GM19099 (cell line): Measurements from ENCODE around the gene PRSS50.

Source experiments
- POLR2A ChIP-seq: IDR thresholded peaks from 3 replicates; pipeline ENCODE4 v1.6.1; 2011; ENCODE audit warnings: low read depth; ENCODE audit not compliant: insufficient read length; ENCODE audit errors: extremely low read depth

The PRSS50 gene

DNA sequence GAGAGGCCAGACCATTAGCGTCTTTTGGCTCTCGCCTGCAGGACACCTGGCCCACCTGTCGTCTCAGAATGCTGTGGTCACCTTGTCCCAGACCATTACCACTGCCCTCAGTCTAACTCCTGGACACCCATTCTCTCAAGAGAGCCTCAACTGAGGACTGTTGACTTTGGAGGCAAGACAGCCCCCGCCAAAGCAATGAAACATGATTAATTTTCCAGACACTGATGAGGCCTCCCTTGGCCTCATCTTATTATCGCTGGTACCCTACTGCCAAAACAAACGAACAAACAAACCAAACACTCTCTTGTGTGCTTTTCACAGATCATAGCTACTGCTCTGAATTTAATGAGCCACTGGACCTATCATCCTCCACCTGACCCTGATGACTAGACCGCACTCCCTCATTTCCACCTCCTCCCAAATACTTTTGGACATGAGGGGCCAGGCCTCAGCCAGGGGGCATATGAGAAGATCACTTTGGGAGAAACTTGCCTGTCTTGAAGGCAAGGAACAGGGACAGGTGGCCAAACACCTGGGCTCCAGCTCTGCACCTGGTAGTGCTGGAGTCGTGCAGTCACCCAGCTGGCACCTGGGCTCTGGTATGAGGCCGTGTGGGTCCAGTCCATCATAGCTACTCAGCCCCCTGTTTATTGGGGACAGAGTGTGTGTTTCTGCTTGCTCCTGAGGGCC is 51.8 kb downstream of the PRSS50 start:
- no peak for TF ChIP-seq POLR2A

DNA sequence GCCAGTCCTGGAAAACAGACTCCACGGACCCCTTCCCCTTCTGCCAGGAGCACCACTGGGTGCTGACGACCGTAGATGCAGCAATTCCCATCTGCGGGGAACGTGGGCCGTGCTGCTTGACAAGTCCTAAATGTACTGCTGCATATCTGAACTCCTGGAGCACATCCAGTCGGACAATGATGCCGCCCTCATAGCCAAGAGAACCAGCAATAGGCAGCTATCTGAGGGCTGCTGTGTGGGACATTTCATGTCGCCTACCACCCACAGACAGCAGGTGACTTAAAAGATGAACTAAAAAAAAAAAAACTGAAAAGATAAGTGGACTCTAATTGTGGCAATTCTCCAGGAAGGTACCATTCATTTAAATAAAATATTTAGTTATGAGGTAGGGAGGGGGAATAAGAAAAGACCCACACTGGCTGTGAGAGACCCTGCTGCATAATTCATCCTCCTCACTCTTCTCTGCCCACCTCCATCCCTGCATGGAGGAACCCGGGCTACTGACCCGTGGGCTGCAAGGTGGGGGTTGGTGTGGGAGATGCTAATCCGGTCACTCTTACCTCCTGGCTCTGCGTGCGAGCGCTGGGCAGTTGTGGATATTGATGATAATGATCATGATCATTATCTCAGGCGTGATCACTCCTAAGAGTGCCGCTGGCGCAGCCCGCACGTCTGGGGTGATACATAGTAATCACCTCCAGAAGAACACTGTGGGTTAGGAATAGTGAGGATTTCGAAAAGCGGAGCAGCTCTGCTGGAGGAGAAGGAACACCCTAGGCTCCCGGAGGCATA is 52.5 kb downstream of the PRSS50 start:
- TF ChIP-seq POLR2A: no peak

DNA sequence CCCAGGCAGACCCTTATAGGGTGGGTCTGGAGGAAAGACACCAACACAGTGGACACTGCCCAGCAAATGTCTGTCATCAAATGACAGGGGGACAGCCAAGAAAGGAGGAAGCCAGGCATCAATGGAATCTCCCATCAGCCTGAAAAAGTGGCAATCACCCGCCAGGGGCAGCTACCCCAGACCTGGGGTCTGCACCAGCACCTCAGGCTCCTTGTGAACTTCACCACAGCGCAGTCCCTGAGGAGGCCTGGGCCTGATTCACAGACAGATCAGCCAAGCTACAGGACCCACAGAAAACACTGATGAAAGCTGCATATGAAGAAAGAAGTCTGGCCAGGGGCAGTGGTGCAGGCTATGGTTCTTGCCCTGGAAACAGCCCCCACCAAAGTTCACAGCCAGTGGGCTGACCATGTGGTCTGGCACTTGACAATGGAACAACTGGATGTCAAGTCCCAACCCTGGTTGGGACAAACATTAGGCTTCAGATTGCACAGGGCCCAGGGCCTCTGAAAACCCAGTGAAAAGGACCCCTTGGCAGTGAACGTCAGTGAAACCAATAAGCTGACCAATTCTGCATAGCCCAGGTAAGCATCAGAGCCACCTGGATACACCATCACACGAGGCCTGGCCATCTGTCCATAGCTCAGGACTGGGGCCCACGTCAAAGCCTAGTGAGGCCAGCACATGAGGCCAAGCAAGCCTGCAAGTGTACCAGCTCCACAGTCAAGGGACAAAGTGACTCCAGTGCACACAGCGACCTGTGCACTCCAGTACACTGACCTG is 53.3 kb downstream of the PRSS50 start:
- TF ChIP-seq POLR2A: no peak

DNA sequence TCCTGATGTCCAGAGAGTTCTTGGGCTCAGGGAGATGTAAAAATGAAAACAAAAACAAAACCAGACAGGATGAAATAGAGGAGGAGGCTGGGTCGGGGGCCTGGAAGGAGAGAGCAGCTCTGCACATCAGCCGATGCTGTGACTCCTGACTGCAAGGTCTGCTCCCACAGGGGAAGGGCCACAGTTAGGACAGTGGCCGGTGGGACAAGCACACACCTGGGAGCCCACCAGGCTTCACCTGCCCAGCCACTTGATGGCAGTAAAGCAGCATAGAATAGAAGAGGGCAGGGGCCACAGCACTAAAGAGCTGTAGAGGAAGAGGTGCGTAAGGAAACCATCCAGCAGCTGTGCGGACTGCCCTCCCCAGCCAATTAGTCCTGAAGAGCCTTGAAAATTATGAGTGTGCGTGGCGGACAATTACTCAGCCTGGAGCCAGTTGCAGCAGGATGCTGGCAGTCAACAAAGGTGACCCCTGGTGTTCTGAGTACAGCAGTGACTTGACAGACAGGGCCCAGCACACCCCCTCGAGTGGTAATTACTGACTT is 54.0 kb downstream of the PRSS50 start:
- TF ChIP-seq POLR2A: no peak

DNA sequence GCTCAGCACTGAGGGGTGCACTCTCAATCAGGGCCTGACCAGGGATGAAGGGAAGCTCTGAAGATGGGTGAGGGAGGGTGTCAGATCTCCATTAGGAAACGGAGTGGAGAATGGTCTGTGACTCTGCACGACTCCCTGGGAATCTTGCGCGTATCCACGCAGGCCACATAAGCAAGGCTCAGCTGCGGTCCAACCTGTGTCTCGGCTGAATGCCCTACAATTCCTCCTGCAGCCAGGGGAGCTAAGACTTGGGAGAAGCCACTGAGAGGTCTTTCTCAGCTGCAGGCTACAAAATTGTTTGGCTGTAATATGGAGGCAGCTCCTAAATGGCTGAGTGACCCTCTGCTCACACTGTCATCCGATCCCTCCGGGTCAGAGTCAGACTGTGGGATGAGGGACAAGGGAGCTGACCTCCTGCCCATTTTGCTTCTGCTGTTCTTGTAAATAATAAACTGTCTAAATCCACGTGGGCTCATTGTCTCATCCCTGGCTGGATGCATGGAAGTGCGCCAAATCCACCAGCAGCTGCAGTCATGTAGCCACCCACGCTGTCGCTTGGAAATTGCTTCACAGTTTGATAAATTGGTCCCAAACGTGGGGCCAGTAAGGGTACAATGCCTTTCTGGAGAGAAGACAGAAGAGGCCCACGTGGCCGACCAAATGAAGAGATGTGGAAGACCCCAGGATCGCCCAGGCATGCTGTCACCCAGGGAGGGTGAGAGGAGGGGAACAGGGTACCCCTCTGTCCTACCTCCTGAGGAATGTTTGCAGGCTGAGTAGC is 54.7 kb downstream of the PRSS50 start:
- TF ChIP-seq POLR2A: no peak
